ENCODE results near the gene TRIM46.
A peak's percentile ranks its signal among the peaks of the same experiment; 100 is the strongest.

TRIM46 gene

GRCh38 chr1:155174324-155175280 is 953 bp downstream of the TRIM46 start:
- peak; percentile 88 to 90 for DNase-seq

- no peak for DNase-seq
Measured at GRCh38 chr1:155175281-155175926, 1.8 kb downstream of the TRIM46 start.

GRCh38 chr1:155175927-155176371 is 2.3 kb downstream of the TRIM46 start:
- peak; percentile 8 to 50 for DNase-seq

GRCh38 chr1:155176544-155177071 is 3.0 kb downstream of the TRIM46 start:
- peak; percentile 84 to 86 for DNase-seq

GRCh38 chr1:155177192-155177917 is 3.7 kb downstream of the TRIM46 start:
- no peak for DNase-seq

- DNase-seq, result no peak
Measured at GRCh38 chr1:155177918-155178281, 4.3 kb downstream of the TRIM46 start.

- no peak for DNase-seq
Measured at GRCh38 chr1:155178441-155179111, 4.9 kb downstream of the TRIM46 start.

- DNase-seq, result no peak
Measured at GRCh38 chr1:155179112-155180031, 5.7 kb downstream of the TRIM46 start.

- no peak for DNase-seq
Measured at GRCh38 chr1:155181371-155182051, 7.9 kb downstream of the TRIM46 start.

- no peak for DNase-seq
Measured at GRCh38 chr1:155182052-155182550, 8.5 kb downstream of the TRIM46 start.

- DNase-seq, result no peak
Measured at GRCh38 chr1:155183775-155184221, 10.1 kb downstream of the TRIM46 start.

GRCh38 chr1:155184351-155184811 is 10.7 kb downstream of the TRIM46 start:
- DNase-seq, result no peak

GRCh38 chr1:155184835-155185782 is 11.5 kb downstream of the TRIM46 start:
- no peak for DNase-seq

GRCh38 chr1:155185783-155186066 is 12.1 kb downstream of the TRIM46 start:
- DNase-seq, result no peak

GRCh38 chr1:155186067-155186793 is 12.6 kb downstream of the TRIM46 start:
- DNase-seq, result no peak

- DNase-seq, result no peak
Measured at GRCh38 chr1:155186794-155187455, 13.3 kb downstream of the TRIM46 start.

GRCh38 chr1:155187456-155187891 is 13.8 kb downstream of the TRIM46 start:
- no peak for DNase-seq

GRCh38 chr1:155188268-155188667 is 14.6 kb downstream of the TRIM46 start:
- DNase-seq, result no peak

Data from NCI-H2081 (cell line).